B cell (primary cell): Measurements from ENCODE around the gene NUP98. TPM values are rescaled to one million over a fixed set of nuclear protein-coding genes. Genes with fewer than 3 reads are reported as not detected.

ENCODE experiments used
- ATAC-seq: fragments of 200-7000 bp; cut with Tn5 transposase; one replicate; pipeline ENCODE4 v1.10.0; 2021; ENCODE audit warnings: low read depth, mild to moderate bottlenecking, moderate number of reproducible peaks, moderate library complexity
- CTCF ChIA-PET: fragments of 350-600 bp; sonication (Branson Sonifier 250); formaldehyde crosslinking; loops from one replicate; lab custom pipeline; 2021; ENCODE audit warnings: antibody characterized with exemption, inconsistent platforms; lab: Charles Lee
- POLR2A ChIA-PET: fragments of 350-600 bp; sonication (Branson Sonifier 250); formaldehyde crosslinking; loops from one replicate; lab custom pipeline; 2021; ENCODE audit warnings: antibody characterized with exemption; lab: Charles Lee
- DNase-seq: peaks from one replicate; pipeline ENCODE4 v3.0.0; 2013
- H2AFZ ChIP-seq: 2 replicates; pipeline ENCODE4 v1.6.1; 2012; ENCODE audit warnings: mild to moderate bottlenecking, low read depth, low read length; ENCODE audit not compliant: insufficient read depth, poor library complexity, severe bottlenecking
- H3K27ac ChIP-seq, 2 donors: 1 replicate in 1 of 2; 2 replicates in 1 of 2; pipeline ENCODE4 v1.5.1; 2012 to 2013; ENCODE audit warnings: low read length in 2 of 2, mild to moderate bottlenecking in 2 of 2, moderate library complexity in 1 of 2
- H3K27me3 ChIP-seq, 4 experiments: fragments of 200-600 bp in 1 of 4; sonication (generic) in 1 of 4; replicated peaks in 1 of 4; 1 replicate in 2 of 4; 2 replicates in 2 of 4; pipeline versions ENCODE4 v1.6.1 to v1.7.0; 2013 to 2016; ENCODE audit warnings: low read length in 3 of 4, mild to moderate bottlenecking in 2 of 4, mixed read lengths in 1 of 4, moderate library complexity in 1 of 4; ENCODE audit not compliant: insufficient read depth in 4 of 4, control insufficient read depth in 3 of 4; ENCODE audit errors: control extremely low read depth in 1 of 4
- H3K36me3 ChIP-seq, 2 experiments: replicated peaks in 1 of 2; 1 replicate in 1 of 2; 2 replicates in 1 of 2; pipeline versions ENCODE4 v1.6.1 to v1.7.1; 2013; ENCODE audit warnings: low read length in 1 of 2; ENCODE audit not compliant: insufficient read depth in 2 of 2, control insufficient read depth in 1 of 2; ENCODE audit errors: control extremely low read depth in 1 of 2, extremely low read depth in 1 of 2
- H3K4me1 ChIP-seq, 2 donors: fragments of 200-600 bp in 1 of 2; sonication (generic) in 1 of 2; 1 replicate in 1 of 2; 2 replicates in 1 of 2; pipeline versions ENCODE4 v1.5.1 to v1.6.1; 2013 to 2017; ENCODE audit warnings: low read length in 2 of 2; ENCODE audit not compliant: control insufficient read depth in 2 of 2, insufficient read depth in 2 of 2
- H3K4me2 ChIP-seq: replicated peaks from 2 replicates; pipeline ENCODE3; 2012; ENCODE audit warnings: mild to moderate bottlenecking, low read depth, low read length; ENCODE audit not compliant: poor library complexity, severe bottlenecking
- H3K4me3 ChIP-seq, 5 experiments: fragments of 200-600 bp in 1 of 5; sonication (generic) in 1 of 5; 1 replicate in 3 of 5; 2 replicates in 2 of 5; pipeline versions ENCODE4 v1.5.1 to v1.7.0; 2011 to 2016; ENCODE audit warnings: low read length in 4 of 5, mild to moderate bottlenecking in 4 of 5, low read depth in 2 of 5, control low read depth in 1 of 5, moderate library complexity in 1 of 5; ENCODE audit not compliant: insufficient read depth in 1 of 5; ENCODE audit errors: control extremely low read depth in 1 of 5, extremely low read depth in 1 of 5
- H3K79me2 ChIP-seq: fragments of 200-600 bp; sonication (generic); one replicate; pipeline ENCODE4 v1.6.0; 2016; ENCODE audit warnings: low read length; ENCODE audit not compliant: control insufficient read depth, insufficient read depth
- H3K9ac ChIP-seq: fragments of 200-600 bp; sonication (generic); 2 replicates; pipeline ENCODE4 v1.6.1; 2017; ENCODE audit warnings: mild to moderate bottlenecking, low read length, moderate library complexity
- H3K9me3 ChIP-seq, 3 donors: one replicate each; pipeline versions ENCODE4 v1.6.1 to v1.7.1; 2013; ENCODE audit warnings: low read length in 2 of 3; ENCODE audit not compliant: control insufficient read depth in 2 of 3, insufficient read depth in 1 of 3; ENCODE audit errors: control extremely low read depth in 1 of 3
- H4K20me1 ChIP-seq: 2 replicates; pipeline ENCODE4 v1.6.0; 2012; ENCODE audit warnings: mild to moderate bottlenecking, low read length; ENCODE audit not compliant: insufficient read depth, control insufficient read depth, poor library complexity, severe bottlenecking
- H3K27ac Mint-ChIP-seq: one replicate; pipeline ENCODE4 v1.8.0; 2021; ENCODE audit warnings: mixed read lengths
- H3K27me3 Mint-ChIP-seq: one replicate; pipeline ENCODE4 v1.8.0; 2021; ENCODE audit warnings: mixed read lengths
- H3K4me1 Mint-ChIP-seq: one replicate; pipeline ENCODE4 v1.8.0; 2021; ENCODE audit warnings: mixed read lengths
- H3K4me3 Mint-ChIP-seq: one replicate; pipeline ENCODE4 v1.8.0; 2021; ENCODE audit warnings: mixed read lengths
- H3K9me3 Mint-ChIP-seq: one replicate; pipeline ENCODE4 v1.8.0; 2022; ENCODE audit warnings: mixed read lengths; ENCODE audit not compliant: insufficient read depth
- EZH2 ChIP-seq: IDR thresholded peaks from 2 replicates; pipeline ENCODE4 v1.6.1; 2012; ENCODE audit warnings: borderline replicate concordance, low read depth, mild to moderate bottlenecking, moderate library complexity, low read length; ENCODE audit not compliant: insufficient read depth, poor library complexity, severe bottlenecking
- WGBS: methylation state at CpG from one replicate; pipeline ENCODE4 v1.1.5; 2013; ENCODE audit warnings: missing lambda C conversion rate; ENCODE audit not compliant: insufficient coverage; 5-methylcytosine and 5-hydroxymethylcytosine counted together
- intact Hi-C: fragments of 100-400 bp; cut with micrococcal nuclease; formaldehyde crosslinking; loops from one replicate; pipeline ENCODE4 v1.10.0; 2022
- polyA plus RNA-seq: library from polyadenylated mRNA; depleted of rRNA; stranded (reverse); fragments of >200 nt; gene quantifications from 2 replicates; pipeline ENCODE4 v1.2.3, GENCODE V29; 2012
- small RNA-seq: library from RNA; depleted of rRNA; stranded (forward); fragments of <200 nt; gene quantifications from one replicate; pipeline ENCODE3, GENCODE V24; 2012; ENCODE audit warnings: low replicate concordance, low read depth; ENCODE audit not compliant: insufficient read length
- total RNA-seq, 2 donors: library from RNA; stranded (reverse); fragments of 120-200 nt in 1 of 2; gene quantifications; 1 replicate in 1 of 2; 2 replicates in 1 of 2; pipeline versions ENCODE4 v1.2.3 to v1.2.4, GENCODE V29; 2013 to 2022
- TF ChIP-seq, protein P1 (sequence below): fragments of 200-600 bp; IDR thresholded peaks from one replicate; pipeline ENCODE4 v1.8.0; 2022; ENCODE audit warnings: antibody characterized with exemption, mild to moderate bottlenecking

The NUP98 gene
- total and polyA plus RNA-seq, 2 donors (not counting 1 experiment from before 2014, with no cell fraction given) = 99.8 to 111 TPM

- intact Hi-C loops = no loop called here
- Mint-ChIP-seq H3K27me3 (peaks cover 4% of the 10 kb centered on the region), H3K4me3 (no peak overlapping the region), H3K9me3 (no peaks in the 10 kb centered on the region), H3K4me1 (peaks cover 2% of the 10 kb centered on the region), H3K27ac (no peak overlapping the region)
- Histone ChIP-seq H3K9me3 (no peaks in the 10 kb centered on the region), H3K79me2 (no peaks in the 10 kb centered on the region), H3K4me3 (no peak overlapping the region), H4K20me1 (no peaks in the 10 kb centered on the region), H3K36me3 (no peaks in the 10 kb centered on the region), H3K27ac (no peak overlapping the region), H3K9ac (no peak overlapping the region), H3K4me2 (no peak overlapping the region), H3K4me1 (no peaks in the 10 kb centered on the region), H2AFZ (peak overlapping the region; percentile 51), H3K27me3 (no peaks in the 10 kb centered on the region)
- ChIA-PET POLR2A (no interaction called here), CTCF (no interaction called here)
- WGBS = 28% methylated on average over 20 of the region's 23 CpGs
- DNase-seq = no peak
- no peak for ATAC-seq
- TF ChIP-seq EZH2 = no peak
- TF ChIP-seq, protein P1, sequence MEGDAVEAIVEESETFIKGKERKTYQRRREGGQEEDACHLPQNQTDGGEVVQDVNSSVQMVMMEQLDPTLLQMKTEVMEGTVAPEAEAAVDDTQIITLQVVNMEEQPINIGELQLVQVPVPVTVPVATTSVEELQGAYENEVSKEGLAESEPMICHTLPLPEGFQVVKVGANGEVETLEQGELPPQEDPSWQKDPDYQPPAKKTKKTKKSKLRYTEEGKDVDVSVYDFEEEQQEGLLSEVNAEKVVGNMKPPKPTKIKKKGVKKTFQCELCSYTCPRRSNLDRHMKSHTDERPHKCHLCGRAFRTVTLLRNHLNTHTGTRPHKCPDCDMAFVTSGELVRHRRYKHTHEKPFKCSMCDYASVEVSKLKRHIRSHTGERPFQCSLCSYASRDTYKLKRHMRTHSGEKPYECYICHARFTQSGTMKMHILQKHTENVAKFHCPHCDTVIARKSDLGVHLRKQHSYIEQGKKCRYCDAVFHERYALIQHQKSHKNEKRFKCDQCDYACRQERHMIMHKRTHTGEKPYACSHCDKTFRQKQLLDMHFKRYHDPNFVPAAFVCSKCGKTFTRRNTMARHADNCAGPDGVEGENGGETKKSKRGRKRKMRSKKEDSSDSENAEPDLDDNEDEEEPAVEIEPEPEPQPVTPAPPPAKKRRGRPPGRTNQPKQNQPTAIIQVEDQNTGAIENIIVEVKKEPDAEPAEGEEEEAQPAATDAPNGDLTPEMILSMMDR = no peak
Observed at GRCh38 chr11:3626250-3626960, 170.9 kb downstream of the NUP98 start.

Small RNAs within 50 kb of the gene (small RNA-seq; reads per million reads assigned to genes)
- gene RF00019 (not detected), gene RNU6-1143P (not detected), gene RNU7-50P (not detected)

Other genes with a start within 250 kb of the NUP98 start
- not detected in 2 replicates for gene ART5, start 155.6 kb downstream of the NUP98 start, total RNA-seq
- gene ART5, start 155.6 kb downstream of the NUP98 start, polyA plus RNA-seq = not detected in 2 replicates
- gene ART1, start 152.4 kb downstream of the NUP98 start, total RNA-seq = not detected in 2 replicates
- gene ART1, start 152.4 kb downstream of the NUP98 start, polyA plus RNA-seq = not detected in 2 replicates
- 4.0 and 5.2 TPM in 2 replicates for gene CHRNA10, start 126.2 kb downstream of the NUP98 start, total RNA-seq
- gene CHRNA10, start 126.2 kb downstream of the NUP98 start, polyA plus RNA-seq = 1.2 and 2.1 TPM in 2 replicates
- gene PGAP2, start 11.0 kb upstream of the NUP98 start, total RNA-seq = 20.5 and 20.8 TPM in 2 replicates
- 46.4 and 47.1 TPM in 2 replicates for gene PGAP2, start 11.0 kb upstream of the NUP98 start, polyA plus RNA-seq
- 96.6 and 102 TPM in 2 replicates for gene RHOG, start 43.4 kb upstream of the NUP98 start, total RNA-seq
- gene RHOG, start 43.4 kb upstream of the NUP98 start, polyA plus RNA-seq = 141 and 191 TPM in 2 replicates
- 74.8 and 76.7 TPM in 2 replicates for gene STIM1, start 58.1 kb upstream of the NUP98 start, total RNA-seq
- 59.4 and 59.8 TPM in 2 replicates for gene STIM1, start 58.1 kb upstream of the NUP98 start, polyA plus RNA-seq